GM21786 (cell line): ENCODE results near the gene TLE6.
"Not testable (repeated sequence)": the region's sequence is repeated elsewhere in the genome, so short reads cannot be mapped to it uniquely, and the experiment has no call there.

ENCODE experiments used
- ATAC-seq: cut with Tn5 transposase; IDR thresholded peaks from one replicate; pipeline ENCODE4 v1.9.1; 2021; ENCODE audit not compliant: unreplicated experiment

The TLE6 gene

DNA sequence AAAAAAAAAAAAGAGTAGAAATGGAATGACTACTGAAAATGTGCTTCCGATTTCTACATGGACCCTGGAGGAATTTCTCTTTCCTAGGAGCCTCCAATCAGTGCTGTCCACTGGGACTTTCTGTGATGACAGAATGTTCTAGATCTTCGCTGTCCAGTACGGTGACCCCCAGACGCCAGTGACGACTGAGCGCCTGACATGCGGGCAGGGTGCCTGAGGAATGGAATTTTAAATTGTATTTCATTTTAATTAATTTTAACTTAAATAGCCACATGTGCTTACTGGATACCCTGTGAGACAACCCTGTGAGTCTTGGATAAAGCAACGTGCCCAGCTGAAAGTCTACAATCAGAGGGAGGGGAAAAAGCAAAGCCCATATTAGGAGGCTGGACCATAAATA lies 4.1 kb upstream of the TLE6 start:
- no peak for ATAC-seq

DNA sequence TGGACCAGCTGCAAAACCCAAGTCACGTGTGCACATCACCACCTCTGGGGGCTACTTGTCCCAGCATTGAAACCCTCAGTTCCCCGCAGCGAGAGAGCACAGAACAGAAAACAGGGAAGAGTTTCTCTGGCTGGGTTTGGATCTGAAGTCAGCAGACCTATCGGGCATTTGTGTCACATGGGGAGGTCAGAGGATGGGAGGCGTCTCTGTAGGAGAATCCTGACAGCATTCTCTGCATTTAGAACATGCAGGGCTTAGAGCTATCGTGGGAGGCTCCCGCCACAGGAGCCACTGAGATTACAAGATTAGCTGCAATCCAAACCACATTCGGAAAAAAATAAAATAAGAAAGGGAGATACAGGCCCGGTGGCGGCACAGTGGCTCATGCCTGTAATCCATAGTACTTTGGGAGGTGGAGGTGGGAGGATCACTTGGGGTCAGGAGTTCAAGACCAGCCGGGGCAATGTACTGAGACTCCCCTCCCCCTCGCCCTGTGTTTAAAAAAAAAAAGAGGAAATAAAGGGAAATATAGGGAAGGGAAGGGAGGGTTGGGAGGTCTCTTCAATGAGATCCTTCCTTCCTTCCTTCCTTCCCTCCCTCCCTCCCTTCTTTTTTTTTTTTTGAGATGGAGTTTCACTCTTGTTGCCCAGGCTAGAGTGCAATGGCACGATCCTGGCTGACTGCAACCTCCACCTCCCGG lies 2.9 kb upstream of the TLE6 start:
- ATAC-seq = no peak

DNA sequence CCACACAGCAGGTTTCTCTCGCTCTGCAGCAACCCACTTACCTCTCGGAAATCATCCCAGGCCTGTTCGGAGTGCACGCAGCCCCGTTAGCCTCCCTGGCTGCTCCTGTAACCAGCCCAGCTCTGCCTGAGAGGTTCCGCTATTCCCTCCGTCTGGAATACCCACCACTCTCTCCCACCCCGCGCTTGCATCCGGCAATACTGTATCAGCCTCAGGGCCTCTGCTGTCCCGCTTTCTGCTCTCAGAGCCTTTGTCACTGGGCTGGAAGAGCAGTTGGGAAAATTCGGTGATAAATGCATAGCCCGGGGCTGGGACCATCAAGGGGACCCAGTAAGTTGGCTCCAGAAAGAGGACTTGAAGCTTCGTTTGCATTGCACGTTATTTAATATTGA lies 759 bp upstream of the TLE6 start:
- ATAC-seq = no peak

DNA sequence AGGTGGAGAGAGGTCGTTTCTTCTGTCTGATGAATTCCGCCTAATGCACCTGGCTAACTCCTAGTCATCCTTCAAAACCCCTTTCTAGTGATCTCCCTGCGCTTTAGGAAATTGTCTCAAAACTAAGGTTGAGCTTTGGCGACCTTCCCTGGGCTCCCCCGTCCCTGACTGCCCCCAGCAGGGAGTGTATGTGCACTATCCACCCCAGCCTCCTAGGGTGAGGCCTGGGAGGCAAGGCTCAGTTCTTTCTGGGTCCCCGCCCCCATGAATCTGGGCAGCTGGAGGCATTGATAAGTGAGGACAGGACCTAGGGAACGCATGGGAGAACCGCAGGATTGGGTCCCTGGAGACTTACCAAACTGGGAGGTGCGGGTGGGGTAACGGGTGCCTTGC lies 378 bp downstream of the TLE6 start:
- ATAC-seq = no peak

DNA sequence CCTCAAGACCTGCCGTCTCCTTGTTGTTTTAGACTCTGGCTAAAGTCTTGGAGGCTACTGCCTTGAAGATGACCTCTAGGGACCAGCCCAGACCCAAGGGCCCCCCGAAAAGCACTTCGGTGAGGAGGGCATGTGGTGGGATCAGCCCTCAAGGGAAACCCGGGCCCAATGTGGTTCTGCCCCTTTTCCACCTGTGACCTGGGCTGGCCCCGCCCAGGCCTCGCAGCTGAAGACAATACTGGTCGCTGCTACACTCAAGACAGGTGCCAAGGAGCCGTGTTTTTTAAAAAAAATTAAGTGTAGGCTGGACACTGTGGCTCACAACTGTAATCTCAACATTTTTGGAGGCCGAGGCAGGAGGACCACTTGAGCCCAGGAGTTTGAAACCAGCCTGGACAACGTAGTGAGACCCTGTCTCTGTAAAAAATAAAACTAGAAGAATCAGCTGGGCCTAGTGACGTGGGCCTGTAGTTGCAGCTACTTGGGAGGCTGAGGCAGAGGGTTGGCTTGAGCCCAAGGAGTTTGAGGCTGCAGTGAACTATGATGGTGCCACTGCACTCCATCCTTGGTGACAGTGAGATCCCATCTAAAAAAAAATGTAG lies 903 bp downstream of the TLE6 start:
- no peak for ATAC-seq

DNA sequence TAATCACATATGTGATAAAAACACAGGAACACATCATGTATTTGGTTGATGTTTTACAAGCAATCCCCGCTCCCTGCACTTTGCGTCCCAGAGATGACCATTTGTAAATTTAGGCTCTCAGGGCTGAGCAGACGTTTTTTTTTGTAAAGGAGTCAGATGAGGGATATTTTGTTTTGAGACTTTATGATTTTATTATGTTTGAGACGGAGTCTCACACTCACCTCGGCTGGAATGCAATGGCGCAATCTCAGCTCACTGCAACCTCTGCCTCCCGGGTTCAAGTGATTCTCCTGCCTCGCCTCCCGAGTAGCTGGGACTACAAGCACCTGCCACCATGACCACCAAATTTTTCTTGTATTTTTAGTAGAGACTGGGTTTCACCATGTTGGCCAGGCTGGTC lies 1.4 kb downstream of the TLE6 start:
- ATAC-seq = no peak

DNA sequence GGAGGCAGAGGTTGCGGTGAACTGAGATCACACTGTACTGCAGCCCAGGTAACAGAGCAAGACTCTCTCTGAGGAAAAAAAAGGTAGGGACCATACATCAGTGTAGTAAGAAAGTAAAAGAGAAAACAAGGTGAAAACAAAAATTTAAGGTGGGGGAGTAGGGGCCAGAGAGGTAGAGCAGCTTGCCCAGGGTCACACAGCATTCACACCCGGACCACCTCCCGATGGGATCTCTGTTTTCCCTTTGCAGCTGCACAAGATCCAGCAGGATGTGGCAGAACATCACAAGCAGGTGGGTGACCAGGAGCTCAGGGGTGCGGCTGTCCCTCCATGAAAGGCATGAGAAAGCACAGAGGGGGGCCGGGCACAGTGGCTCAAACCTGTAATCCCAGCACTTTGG lies 4.5 kb downstream of the TLE6 start:
- ATAC-seq = no peak

DNA sequence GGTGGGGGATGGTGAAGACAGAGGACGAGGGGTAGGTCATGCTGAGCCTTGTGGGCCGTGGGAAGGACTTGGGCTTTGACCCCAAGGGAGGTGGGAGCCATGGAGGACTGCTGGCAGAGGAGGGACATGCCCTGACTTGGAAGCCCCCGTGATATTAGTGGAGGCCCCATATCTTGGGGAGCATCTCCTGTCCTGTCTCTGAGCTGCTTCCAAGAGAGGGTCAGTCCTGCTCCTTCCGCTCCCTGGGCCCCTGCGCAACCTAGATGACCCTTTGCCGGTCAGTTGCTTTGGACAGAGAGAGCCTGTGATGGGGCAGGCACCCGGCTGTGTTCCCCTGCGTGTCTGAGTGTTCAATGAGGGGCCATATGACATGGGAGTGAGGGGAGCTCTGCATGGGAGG lies 5.2 kb downstream of the TLE6 start:
- ATAC-seq = no peak

DNA sequence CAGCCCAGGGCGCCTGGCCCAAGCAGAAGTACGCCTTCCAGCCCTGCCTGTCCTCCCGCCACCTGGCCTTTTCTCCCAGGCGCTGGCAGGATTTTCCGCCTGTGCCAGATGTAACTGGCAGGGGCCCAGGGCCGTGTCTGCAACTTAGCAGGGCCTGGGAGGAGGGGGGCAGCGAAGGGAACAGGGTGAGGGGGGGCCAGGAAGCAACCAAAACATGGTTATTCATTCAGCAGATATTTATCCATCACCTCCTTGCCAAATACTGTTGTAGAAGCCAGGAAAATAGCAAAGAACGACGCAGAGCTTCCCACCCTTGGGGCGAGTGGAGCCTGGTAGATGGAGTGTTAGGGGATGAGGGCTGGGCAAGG lies 5.6 kb downstream of the TLE6 start:
- ATAC-seq = no peak

DNA sequence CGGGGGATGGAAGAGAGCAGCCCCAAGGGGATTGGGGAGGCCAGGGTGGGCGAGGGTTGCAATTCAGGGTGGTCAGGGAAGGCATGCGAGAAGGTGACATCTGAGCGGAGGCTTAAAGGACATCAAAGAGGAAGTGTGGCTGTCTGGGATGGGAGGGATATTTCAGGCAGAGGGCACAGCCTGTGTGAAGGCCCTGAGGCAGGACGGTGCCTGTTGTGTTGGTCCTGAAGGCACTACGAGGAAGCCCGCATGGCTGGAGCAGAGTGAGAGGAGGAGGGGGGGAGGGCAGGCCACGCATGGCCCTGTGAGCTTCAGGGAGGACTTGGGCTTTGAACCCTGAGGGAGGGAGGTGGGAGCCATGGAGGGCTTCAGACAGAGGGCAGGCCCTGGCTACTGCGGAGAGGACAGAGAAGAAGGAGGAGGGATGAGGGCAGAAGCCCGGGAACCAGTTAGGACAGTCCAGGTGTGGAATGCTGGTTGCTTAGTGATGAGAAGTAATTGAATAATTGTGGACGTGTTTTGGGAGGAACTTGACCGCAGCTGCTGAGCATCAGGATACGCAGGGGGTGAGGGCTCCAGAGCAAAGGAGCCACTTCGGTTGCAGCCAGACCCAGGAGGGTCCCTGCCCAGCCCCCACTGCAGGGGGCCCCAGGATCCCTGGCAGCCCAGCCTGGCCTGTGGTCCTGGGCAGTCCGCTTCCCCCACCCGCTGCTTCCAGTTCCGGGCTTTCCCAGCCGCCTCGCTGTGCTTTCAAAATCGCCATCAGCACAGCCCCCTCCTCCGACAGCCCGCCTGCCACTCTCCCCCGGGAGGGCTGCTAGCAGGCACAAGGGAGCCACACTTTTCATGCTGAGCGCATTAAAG lies 6.2 kb downstream of the TLE6 start:
- no peak for ATAC-seq

DNA sequence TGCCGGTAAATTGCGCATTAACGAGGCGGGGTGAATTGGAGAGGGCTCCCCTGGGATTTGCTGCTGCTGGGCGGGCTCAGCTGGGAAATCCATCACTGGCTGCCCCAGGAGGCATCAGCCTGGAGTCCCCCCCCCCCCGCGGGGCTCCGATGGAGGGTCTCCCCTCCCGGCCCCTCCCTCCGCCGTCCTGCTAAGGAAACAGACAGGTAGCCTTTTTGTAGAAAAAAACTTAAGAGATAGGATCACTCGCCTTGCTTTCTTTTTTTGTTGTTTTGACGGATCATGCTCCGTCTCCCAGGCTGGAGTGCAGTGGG lies 6.8 kb downstream of the TLE6 start:
- no peak for ATAC-seq

DNA sequence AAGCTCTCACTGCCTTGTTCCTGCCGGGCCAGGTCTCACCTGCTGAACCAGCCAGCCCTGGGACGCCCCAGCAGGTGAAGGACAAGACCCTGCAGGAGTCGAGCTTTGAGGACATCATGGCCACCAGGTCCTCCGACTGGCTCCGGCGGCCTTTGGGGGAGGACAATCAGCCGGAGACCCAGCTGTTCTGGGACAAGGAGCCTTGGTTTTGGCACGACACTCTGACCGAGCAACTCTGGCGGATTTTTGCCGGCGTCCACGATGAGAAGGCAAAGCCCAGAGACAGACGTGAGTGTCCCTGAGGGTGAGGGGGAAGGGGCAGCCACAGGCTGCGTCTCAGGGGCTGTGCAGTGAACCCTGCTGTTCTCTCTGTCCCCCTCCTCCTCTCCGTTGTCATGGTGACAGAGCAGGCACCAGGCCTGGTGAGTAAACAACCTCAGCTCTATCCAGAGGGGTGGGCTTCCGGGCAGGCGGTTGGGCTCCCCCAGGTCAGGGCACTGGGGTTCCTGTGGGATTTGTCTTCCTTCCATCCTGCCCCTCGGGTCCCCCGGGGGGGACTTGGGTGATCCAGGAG lies 9.7 kb downstream of the TLE6 start:
- no peak for ATAC-seq

DNA sequence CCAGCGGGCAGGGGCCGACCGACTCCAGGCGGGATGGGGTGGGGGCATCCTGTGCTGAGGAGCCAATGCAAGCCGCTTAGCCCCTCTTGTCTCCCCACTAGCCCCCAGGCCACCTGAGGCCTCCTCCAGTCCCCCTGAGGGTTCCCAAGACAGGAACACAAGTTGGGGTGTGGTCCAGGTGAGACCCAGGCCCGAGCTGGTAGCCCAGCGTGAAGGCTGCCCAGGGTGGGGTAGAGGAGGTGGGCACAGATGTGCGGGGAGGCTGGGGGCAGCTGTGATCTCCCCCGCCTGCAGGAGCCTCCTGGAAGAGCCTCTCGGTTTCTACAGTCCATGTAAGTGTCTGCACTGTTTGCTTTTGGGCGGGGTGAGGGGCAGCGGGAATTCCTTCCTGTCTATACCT lies 10.4 kb downstream of the TLE6 start:
- ATAC-seq = no peak

DNA sequence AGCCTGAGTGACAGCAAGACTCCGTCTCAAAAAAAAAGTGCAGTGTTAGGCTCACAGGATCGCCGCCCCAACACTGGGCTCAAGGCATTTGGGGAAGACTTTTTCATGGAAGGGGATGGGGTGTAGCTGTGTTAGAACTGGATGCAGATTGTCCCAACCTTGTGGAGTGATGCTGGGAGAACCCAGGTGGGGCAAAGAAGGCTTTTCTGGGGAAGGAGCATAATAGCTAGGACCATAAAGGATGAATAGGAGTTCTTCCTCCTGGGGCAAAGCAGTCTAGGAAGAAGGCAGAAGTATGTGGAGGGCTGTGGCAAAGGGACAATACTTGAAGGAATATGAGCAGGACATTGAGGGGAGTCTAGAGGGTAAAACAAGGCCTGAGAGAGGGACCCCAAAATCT lies 11.2 kb downstream of the TLE6 start:
- ATAC-seq = no peak

DNA sequence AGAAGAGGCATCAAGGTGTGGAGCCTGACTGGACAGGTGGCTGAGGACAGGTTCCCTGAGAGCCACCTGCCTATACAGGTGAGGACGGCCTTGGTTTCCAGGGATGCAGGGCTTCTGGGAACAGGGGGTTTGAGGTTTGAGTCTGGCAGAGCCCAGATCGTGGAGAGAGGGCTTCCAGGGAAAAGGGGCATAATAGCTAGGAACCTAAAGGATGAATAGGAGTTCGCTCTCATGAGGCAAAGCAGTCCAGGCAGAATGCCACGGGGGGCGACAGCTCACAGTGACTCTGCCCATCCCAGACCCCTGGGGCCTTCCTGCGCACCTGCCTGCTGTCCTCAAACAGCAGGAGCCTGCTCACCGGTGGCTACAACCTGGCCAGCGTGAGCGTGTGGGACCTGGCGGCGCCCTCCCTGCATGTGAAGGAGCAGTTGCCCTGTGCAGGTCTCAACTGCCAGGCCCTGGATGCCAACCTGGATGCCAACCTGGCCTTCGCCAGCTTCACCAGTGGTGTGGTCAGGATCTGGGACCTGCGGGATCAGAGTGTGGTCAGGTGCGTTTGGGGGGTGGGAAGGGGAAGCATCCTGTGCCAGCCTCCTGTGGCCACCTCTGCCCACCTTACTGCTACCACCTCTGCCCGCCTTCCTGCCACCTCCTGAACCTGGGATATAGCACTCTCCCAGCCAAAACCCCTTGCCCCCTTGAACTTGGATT lies 12.0 kb downstream of the TLE6 start:
- no peak for ATAC-seq

DNA sequence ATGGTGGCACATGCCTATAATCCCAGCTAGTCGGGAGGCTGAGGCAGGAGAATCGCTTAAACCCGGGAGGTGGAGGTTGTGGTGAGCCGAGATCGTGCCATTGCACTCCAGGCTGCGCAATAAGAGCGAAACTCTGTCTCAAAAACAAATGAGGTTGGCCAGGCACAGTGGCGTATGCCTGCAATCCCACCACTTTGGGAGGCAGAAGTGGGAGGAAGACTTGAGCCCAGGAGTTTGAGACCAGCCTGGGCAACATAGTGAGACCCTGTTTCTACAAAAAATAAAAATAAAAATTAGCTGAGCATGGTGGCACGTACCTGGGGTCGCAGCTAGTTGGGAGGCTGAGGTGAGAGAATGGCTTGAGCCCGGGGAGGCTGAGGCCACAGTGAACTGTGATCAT lies 15.0 kb downstream of the TLE6 start:
- ATAC-seq = not testable (repeated sequence)

DNA sequence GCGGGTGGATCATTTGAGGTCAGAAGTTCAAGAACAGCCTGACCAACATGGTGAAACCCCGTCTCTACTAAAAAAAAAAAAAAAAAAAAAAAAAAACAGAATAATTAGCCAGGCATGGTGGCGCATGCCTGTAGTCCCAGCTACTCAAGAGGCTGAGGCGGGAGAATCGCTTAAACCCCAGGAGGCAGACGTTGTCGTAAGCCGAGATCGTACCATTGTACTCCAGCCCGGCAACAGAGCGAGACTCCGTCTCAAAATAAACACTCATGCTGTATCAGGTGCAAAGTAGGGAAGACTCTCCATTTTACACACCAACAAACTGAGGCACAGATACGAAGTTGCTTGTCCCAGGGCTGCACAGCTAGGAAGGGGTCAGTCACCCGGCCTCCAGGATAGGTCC lies 15.6 kb downstream of the TLE6 start:
- no peak for ATAC-seq

DNA sequence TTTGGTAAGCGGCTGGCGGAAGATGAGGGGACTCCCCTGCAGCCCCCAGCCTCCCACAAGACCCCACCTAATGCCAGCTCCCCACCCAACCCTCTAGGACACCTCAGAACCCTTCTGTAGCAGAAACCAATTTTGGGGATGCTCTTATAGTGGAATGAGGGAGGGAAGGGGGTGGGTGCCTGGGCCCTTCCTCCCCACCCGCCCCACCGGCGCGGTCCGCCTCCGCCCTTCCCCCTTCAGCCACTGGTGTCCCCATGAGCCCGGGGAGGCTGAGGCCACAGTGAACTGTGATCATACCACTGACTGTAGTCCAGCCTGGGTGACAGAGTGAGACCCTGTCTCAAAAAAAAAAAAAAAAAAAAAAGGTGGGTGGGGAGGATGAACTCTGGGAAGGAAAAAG lies 16.2 kb downstream of the TLE6 start:
- no peak for ATAC-seq

DNA sequence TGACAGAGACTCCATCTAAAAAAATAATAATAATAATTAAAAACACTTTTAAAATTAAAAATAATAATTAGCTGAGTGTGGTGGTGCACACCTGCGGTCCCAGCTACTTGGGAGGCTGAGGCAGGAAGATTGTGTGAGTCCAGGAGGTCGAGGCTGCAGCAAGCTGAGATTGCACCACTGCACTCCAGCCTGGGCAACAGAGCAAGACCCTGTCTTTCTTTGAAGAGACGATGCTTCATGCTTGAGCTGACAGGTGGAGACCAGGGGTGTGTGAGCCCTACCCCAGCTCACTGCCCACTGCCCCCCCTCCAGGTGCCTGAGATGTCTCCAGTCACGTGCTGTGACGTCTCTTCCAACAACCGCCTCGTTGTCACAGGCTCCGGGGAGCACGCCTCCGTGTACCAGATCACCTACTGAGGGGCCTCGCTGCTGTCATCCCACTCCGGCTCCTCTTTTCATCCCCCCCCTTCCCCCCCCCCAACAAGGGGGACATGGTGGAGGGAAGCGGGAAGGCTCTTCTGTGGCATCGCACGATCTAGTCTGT lies 17.3 kb downstream of the TLE6 start:
- ATAC-seq = no peak

DNA sequence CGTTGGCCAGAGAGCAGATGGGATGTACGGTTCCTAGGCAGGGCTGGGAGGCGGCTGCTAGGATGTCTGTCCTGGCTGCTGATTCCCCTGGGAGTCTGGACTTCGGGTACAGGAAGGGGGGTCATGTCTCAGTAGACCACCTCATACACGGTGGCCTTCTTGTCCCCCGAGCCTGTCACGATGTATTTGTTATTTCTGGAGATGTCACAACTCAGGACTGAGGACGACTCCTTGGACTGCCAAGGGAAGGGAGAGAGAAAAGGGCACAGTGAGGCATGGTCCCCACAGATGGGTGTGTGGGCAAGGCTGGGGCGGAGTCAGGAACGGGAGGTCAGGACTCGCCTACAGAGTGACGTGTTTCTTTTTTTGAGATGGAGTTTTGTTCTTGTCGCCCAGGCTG lies 20.4 kb downstream of the TLE6 start:
- ATAC-seq = no peak

DNA sequence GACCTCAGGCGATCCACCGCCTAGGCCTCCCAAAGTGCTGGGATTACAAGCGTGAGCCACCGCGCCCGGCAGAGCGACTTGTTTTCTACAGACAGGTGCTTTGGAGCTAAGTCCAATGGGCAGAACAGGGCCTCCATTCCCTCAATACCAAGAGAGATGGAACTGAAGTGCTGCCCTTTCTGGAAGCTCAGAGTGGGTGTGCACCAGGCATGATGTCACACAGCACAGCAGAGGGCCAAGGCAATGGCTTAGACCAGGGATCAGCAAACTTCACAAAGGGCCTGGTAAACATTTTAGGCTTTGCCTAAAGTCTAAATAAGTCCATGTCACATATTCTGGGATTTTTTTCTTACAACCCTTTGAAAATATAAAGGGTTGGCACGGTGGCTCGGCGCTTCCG lies 21.3 kb downstream of the TLE6 start:
- ATAC-seq = no peak
